PC-3 (cell line): ENCODE results near the gene GRIP2. TPM values are rescaled to one million over a fixed set of nuclear protein-coding genes. Genes with fewer than 3 reads are reported as not detected.

Experiments
- ATAC-seq: fragments of 200-7000 bp; cut with Tn5 transposase; 2 replicates; pipeline ENCODE4 v1.9.1; 2020; ENCODE audit warnings: mild to moderate bottlenecking, moderate library complexity
- BruUV-seq: library from RNA; stranded (reverse); fragments of 400-500 nt; replicated peaks from 2 replicates; lab custom pipeline; 2021; lab: Mats Ljungman, UMichigan
- CTCF ChIA-PET: fragments of 300-600 bp; sonication (Branson Sonifier 250); formaldehyde crosslinking; loops from one replicate; lab custom pipeline; 2022; ENCODE audit warnings: antibody characterized with exemption; lab: Charles Lee
- POLR2A ChIA-PET: fragments of 300-600 bp; sonication (Branson Sonifier 250); formaldehyde crosslinking; loops from one replicate; lab custom pipeline; 2022; ENCODE audit warnings: antibody characterized with exemption; ENCODE audit not compliant: unreplicated experiment; lab: Charles Lee
- DNase-seq: peaks from one replicate; pipeline ENCODE4 v3.0.0-alpha.2; 2015
- H2AFZ ChIP-seq: fragments of 300-600 bp; sonication (generic); 2 replicates; pipeline ENCODE4 v1.6.0; 2016; ENCODE audit warnings: antibody characterized with exemption, low read length
- H3F3A ChIP-seq: fragments of 300-600 bp; sonication (generic); one replicate; pipeline ENCODE4 v1.6.0; 2017; ENCODE audit warnings: antibody characterized with exemption, low read length, control low read depth, mild to moderate bottlenecking; ENCODE audit not compliant: unreplicated experiment
- H3K27ac ChIP-seq: fragments of 300-600 bp; sonication (generic); 2 replicates; pipeline ENCODE4 v1.5.1; 2016; ENCODE audit warnings: mild to moderate bottlenecking, low read length
- H3K27me3 ChIP-seq: fragments of 300-600 bp; sonication (generic); 2 replicates; pipeline ENCODE4 v1.6.1; 2016; ENCODE audit warnings: low read length, mixed read lengths
- H3K36me3 ChIP-seq: fragments of 300-600 bp; sonication (generic); 2 replicates; pipeline ENCODE4 v1.6.1; 2016; ENCODE audit warnings: low read depth, mixed run types, low read length, mixed read lengths
- H3K4me1 ChIP-seq: fragments of 300-600 bp; sonication (generic); 2 replicates; pipeline ENCODE4 v1.5.1; 2016; ENCODE audit warnings: low read length; ENCODE audit not compliant: insufficient read depth
- H3K4me2 ChIP-seq: fragments of 300-600 bp; sonication (generic); 2 replicates; pipeline ENCODE4 v1.6.0; 2016; ENCODE audit warnings: low read length
- H3K4me3 ChIP-seq: fragments of 300-600 bp; sonication (generic); 2 replicates; pipeline ENCODE4 v1.5.1; 2016; ENCODE audit warnings: mild to moderate bottlenecking, low read length, mixed read lengths
- H3K79me2 ChIP-seq: fragments of 300-600 bp; sonication (generic); 2 replicates; pipeline ENCODE4 v1.6.1; 2017; ENCODE audit warnings: low read length, mixed read lengths
- H3K9ac ChIP-seq: fragments of 300-600 bp; sonication (generic); 2 replicates; pipeline ENCODE4 v1.6.0; 2016; ENCODE audit warnings: mild to moderate bottlenecking, low read length
- H3K9me2 ChIP-seq: fragments of 300-600 bp; sonication (generic); replicated peaks from 2 replicates; pipeline ENCODE4 v1.6.1; 2016; ENCODE audit warnings: mixed run types, low read length, mixed read lengths
- H3K9me3 ChIP-seq: fragments of 300-600 bp; sonication (generic); 2 replicates; pipeline ENCODE4 v1.6.1; 2016; ENCODE audit warnings: low read length, mixed read lengths
- H4K20me1 ChIP-seq: fragments of 300-600 bp; sonication (generic); 2 replicates; pipeline ENCODE4 v1.6.1; 2016; ENCODE audit warnings: low read length, mixed read lengths
- EZH2 ChIP-seq: fragments of 300-600 bp; sonication (generic); IDR thresholded peaks from one replicate; pipeline ENCODE4 v1.6.1; 2017; ENCODE audit warnings: antibody characterized with exemption, mild to moderate bottlenecking, low read length; ENCODE audit not compliant: unreplicated experiment
- EZH2phosphoT487 ChIP-seq: fragments of 300-600 bp; sonication (generic); IDR thresholded peaks from 2 replicates; pipeline ENCODE4 v1.6.1; 2018; ENCODE audit warnings: mild to moderate bottlenecking, antibody characterized with exemption, low read length, borderline replicate concordance
- intact Hi-C: fragments of 100-400 bp; cut with micrococcal nuclease; formaldehyde crosslinking; loops from 2 replicates; pipeline ENCODE4 v1.9.0; 2023
- total RNA-seq: library from RNA; depleted of rRNA; stranded (reverse); fragments of >200 nt; gene quantifications from 2 replicates; pipeline ENCODE4 v1.2.3, GENCODE V29; 2014
- TF ChIP-seq, protein P1 (sequence below): fragments of 300-600 bp; sonication (generic); conservative IDR thresholded peaks from 2 replicates; pipeline ENCODE4 v1.5.1; 2017; ENCODE audit warnings: antibody characterized with exemption, low read depth, mild to moderate bottlenecking, low read length

GRIP2 gene
- total RNA-seq, 1 experiment from 2014 or later: 0.36 TPM

DNA sequence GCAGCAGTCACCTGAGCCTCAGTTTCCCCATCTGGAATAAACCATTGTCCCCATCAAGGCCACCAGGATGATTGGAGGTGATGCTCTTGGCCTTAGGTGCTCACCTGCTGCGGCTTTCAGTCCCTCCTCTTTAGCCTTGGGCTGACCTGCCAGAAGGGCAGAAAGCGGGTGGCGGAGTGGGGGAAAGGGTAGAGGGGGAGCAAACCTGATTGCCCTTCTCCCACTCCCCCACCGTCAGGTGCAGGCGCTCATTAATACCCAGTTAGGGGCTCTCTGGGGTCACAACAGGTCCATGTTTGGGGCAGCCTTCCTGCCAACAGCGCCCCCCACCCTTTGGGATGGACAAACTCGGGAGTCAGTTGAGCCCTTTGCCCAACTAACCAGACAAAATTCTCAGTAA lies 50.5 kb downstream of the GRIP2 start:
- Histone ChIP-seq H3K4me2 (no peak overlapping the region), H3K9ac (no peak overlapping the region), H2AFZ (no peak overlapping the region), H3K27me3 (no peaks in the 10 kb centered on the region), H3F3A (no peaks in the 10 kb centered on the region), H4K20me1 (no peaks in the 10 kb centered on the region), H3K4me3 (no peak overlapping the region), H3K27ac (no peak overlapping the region), H3K9me2 (no peaks in the 10 kb centered on the region), H3K9me3 (no peaks in the 10 kb centered on the region), H3K36me3 (peaks cover 2% of the 10 kb centered on the region; the same call in 1 of the 2 replicates), H3K4me1 (peaks cover 17% of the 10 kb centered on the region), H3K79me2 (no peaks in the 10 kb centered on the region)
- no peak for ATAC-seq
- intact Hi-C loops: no loop called here
- DNase-seq: no peak
- no TSS peak for BruUV-seq
- ChIA-PET CTCF (no interaction called here), POLR2A (interaction anchor here (0.5 kb wide), 1 partner anchor 19 kb away, joined by 14 read pairs; no protein-coding TSS in a partner anchor)
- TF ChIP-seq, protein P1, sequence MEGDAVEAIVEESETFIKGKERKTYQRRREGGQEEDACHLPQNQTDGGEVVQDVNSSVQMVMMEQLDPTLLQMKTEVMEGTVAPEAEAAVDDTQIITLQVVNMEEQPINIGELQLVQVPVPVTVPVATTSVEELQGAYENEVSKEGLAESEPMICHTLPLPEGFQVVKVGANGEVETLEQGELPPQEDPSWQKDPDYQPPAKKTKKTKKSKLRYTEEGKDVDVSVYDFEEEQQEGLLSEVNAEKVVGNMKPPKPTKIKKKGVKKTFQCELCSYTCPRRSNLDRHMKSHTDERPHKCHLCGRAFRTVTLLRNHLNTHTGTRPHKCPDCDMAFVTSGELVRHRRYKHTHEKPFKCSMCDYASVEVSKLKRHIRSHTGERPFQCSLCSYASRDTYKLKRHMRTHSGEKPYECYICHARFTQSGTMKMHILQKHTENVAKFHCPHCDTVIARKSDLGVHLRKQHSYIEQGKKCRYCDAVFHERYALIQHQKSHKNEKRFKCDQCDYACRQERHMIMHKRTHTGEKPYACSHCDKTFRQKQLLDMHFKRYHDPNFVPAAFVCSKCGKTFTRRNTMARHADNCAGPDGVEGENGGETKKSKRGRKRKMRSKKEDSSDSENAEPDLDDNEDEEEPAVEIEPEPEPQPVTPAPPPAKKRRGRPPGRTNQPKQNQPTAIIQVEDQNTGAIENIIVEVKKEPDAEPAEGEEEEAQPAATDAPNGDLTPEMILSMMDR: no peak

DNA sequence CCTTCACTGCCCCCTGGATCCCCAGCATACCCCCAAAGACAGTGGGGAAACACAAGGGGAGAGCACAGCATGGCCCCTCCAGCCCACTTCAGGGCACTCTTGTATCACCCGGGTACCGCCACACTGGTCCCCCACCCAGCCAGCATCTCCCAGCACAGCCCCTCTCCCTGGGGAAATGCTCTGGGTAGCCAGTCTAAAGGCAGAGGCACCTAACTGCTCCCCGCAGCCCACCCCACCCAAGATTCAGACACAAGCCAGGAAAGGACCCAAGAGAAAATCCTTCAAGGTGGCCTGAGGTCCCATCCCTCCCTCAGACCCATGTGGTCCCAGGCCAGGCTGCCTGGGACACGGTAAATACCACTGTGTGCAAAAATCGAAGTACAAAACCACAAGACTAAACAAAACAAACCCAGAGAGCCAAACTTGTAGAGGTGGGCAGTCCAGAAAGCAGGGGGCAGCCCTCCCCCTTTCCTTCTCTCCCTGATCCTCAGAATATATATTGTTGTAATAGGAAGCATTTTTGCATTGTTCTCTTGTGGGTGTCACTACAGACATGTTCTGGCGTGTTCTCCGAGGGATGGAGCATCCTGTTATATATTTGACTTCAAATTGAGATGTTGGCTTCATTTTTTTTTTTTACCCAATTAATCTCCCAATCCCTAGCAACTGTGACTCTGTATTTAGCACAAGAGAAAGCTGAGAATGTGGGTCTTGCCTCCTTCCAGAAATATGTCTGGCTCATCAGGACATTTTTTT lies 51.7 kb downstream of the GRIP2 start:
- ATAC-seq (no peak), DNase-seq (no peak)
- POLR2A ChIA-PET: interaction anchor here (0.6 kb wide), 1 partner anchor 117 kb away, joined by 7 read pairs; no protein-coding TSS in a partner anchor
- Histone ChIP-seq H3K27ac (no peak overlapping the region), H3F3A (no peaks in the 10 kb centered on the region), H3K79me2 (no peaks in the 10 kb centered on the region), H4K20me1 (no peaks in the 10 kb centered on the region), H3K4me1 (peaks cover 17% of the 10 kb centered on the region), H2AFZ (no peak overlapping the region), H3K4me3 (no peak overlapping the region), H3K9ac (no peak overlapping the region), H3K9me3 (no peaks in the 10 kb centered on the region), H3K4me2 (no peak overlapping the region), H3K9me2 (no peaks in the 10 kb centered on the region), H3K27me3 (no peaks in the 10 kb centered on the region), H3K36me3 (peaks cover 4% of the 10 kb centered on the region; the same call in 1 of the 2 replicates)
- no TSS peak for BruUV-seq
- CTCF ChIA-PET: interaction anchor here (0.6 kb wide), 1 partner anchor 12 kb away, joined by 3 read pairs; no protein-coding TSS in a partner anchor
- TF ChIP-seq EZH2phosphoT487 (no peak), EZH2 (no peak)
- TF ChIP-seq, protein P1: no peak
- intact Hi-C loops: no loop called here

DNA sequence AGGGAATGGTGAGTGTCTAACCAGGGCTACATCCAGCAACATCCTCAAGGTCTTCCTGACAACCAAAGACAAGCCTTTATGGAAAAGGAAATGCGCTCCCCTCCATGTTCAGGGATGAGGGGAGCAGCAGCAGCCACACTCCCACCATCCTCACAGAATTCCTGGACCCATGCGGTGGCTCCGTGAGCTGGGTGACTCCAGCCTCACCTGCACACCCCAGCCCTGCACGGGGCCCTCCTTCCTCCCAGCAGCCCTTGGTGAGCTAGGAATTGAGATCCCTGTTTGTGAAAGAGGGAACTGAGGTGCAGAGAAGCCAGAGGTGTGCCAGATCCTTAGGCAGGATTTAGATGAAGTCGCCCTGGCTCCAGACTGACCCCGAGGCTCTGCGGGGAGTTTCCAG lies 52.3 kb downstream of the GRIP2 start:
- ATAC-seq: no peak
- Histone ChIP-seq H2AFZ (no peak overlapping the region), H3K9ac (no peak overlapping the region), H3F3A (no peaks in the 10 kb centered on the region), H3K4me1 (peaks cover 17% of the 10 kb centered on the region), H3K36me3 (peaks cover 4% of the 10 kb centered on the region; the same call in 1 of the 2 replicates), H3K27ac (no peak overlapping the region), H3K9me3 (no peaks in the 10 kb centered on the region), H4K20me1 (no peaks in the 10 kb centered on the region), H3K4me2 (no peak overlapping the region), H3K27me3 (no peaks in the 10 kb centered on the region), H3K79me2 (no peaks in the 10 kb centered on the region), H3K4me3 (no peak overlapping the region), H3K9me2 (no peaks in the 10 kb centered on the region)
- TF ChIP-seq EZH2phosphoT487 (no peak), EZH2 (no peak)
- TF ChIP-seq, protein P1: no peak
- intact Hi-C loops: no loop called here
- ChIA-PET CTCF (no interaction called here), POLR2A (no interaction called here)
- BruUV-seq: no TSS peak
- DNase-seq: no peak
